Subcutaneous adipose tissue (tissue), 4 donors: ENCODE results near the gene MEDAG. TPM values are rescaled to one million over a fixed set of nuclear protein-coding genes. Genes with fewer than 3 reads are reported as not detected.

ENCODE experiments used
- total RNA-seq, 4 donors: library from RNA; depleted of rRNA; stranded (reverse); fragments of >200 nt; gene quantifications; one replicate each; pipeline ENCODE4 v1.1.0, GENCODE V29; 2016
- TF ChIP-seq, protein P1 (sequence below): fragments of 450-650 bp; IDR thresholded peaks from one replicate; pipeline ENCODE4 v1.5.1; 2016; ENCODE audit warnings: low read depth, mild to moderate bottlenecking, control low read depth, antibody characterized with exemption, moderate library complexity

Gene MEDAG
- total RNA-seq, 4 donors from 2014 or later: 83.8 to 174 (median 140) TPM

GRCh38 chr13:30910676-30911075 lies 4.6 kb downstream of the MEDAG start:
- TF ChIP-seq, protein P1, sequence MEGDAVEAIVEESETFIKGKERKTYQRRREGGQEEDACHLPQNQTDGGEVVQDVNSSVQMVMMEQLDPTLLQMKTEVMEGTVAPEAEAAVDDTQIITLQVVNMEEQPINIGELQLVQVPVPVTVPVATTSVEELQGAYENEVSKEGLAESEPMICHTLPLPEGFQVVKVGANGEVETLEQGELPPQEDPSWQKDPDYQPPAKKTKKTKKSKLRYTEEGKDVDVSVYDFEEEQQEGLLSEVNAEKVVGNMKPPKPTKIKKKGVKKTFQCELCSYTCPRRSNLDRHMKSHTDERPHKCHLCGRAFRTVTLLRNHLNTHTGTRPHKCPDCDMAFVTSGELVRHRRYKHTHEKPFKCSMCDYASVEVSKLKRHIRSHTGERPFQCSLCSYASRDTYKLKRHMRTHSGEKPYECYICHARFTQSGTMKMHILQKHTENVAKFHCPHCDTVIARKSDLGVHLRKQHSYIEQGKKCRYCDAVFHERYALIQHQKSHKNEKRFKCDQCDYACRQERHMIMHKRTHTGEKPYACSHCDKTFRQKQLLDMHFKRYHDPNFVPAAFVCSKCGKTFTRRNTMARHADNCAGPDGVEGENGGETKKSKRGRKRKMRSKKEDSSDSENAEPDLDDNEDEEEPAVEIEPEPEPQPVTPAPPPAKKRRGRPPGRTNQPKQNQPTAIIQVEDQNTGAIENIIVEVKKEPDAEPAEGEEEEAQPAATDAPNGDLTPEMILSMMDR: no peak

GRCh38 chr13:30915691-30916541 lies 9.8 kb downstream of the MEDAG start:
- TF ChIP-seq, protein P1: no peak

DNA sequence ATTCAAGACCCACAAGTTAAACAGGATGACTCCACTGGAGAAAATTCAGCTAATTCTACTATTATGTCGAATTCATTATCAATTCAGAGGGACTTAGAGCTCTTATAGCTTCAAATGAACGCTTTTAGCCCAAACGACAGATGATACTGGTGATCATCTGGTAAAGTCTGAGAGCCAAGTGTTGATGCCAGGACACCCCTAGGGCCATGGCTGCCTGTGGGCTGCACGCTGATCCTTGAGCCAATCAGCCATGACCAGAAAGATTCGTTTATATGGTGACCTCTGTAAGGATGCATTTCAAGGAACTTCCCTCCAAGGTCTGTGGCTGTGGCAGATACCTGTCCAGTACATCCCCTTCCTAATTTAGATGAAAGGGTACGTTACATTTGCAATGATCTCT lies 10.9 kb downstream of the MEDAG start:
- TF ChIP-seq, protein P1: no peak

GRCh38 chr13:30918662-30919405 lies 12.8 kb downstream of the MEDAG start:
- TF ChIP-seq, protein P1: no peak

- TF ChIP-seq, protein P1: no peak
Observed at GRCh38 chr13:30920162-30920909, 14.3 kb downstream of the MEDAG start.

- TF ChIP-seq, protein P1: no peak
Observed at GRCh38 chr13:30923418-30923817, 17.3 kb downstream of the MEDAG start.
